Liver (tissue), 9 donors: ENCODE measurements around the gene COPZ2. TPM values are rescaled to one million over a fixed set of nuclear protein-coding genes. Genes with fewer than 3 reads are reported as not detected.

Source experiments
- DNase-seq: peaks from one replicate; pipeline ENCODE4 v3.0.0-alpha.2; 2017; ENCODE audit warnings: low spot score
- H3K27ac ChIP-seq, 2 donors: one replicate each; pipeline ENCODE4 v1.7.0; 2013; ENCODE audit warnings: inconsistent platforms in 2 of 2, low read length in 2 of 2, control low read depth in 1 of 2, low read depth in 1 of 2, mild to moderate bottlenecking in 1 of 2
- H3K27me3 ChIP-seq, 4 donors: one replicate each; pipeline versions ENCODE4 v1.6.1 to v1.7.0; 2013; ENCODE audit warnings: low read length in 3 of 4, inconsistent platforms in 1 of 4, mild to moderate bottlenecking in 1 of 4, moderate library complexity in 1 of 4; ENCODE audit not compliant: control insufficient read depth in 4 of 4, insufficient read depth in 4 of 4
- H3K36me3 ChIP-seq, 4 donors: one replicate each; pipeline versions ENCODE4 v1.6.1 to v1.7.0; 2013; ENCODE audit warnings: low read length in 3 of 4, mild to moderate bottlenecking in 3 of 4, low read depth in 1 of 4, moderate library complexity in 1 of 4; ENCODE audit not compliant: control insufficient read depth in 4 of 4, insufficient read depth in 3 of 4
- H3K4me1 ChIP-seq, 4 donors: one replicate each; pipeline versions ENCODE4 v1.6.1 to v1.7.0; 2013; ENCODE audit warnings: low read length in 3 of 4, mild to moderate bottlenecking in 3 of 4, moderate library complexity in 1 of 4; ENCODE audit not compliant: control insufficient read depth in 4 of 4, insufficient read depth in 4 of 4
- H3K4me3 ChIP-seq, 3 donors: one replicate each; pipeline versions ENCODE4 v1.6.1 to v1.7.0; 2013; ENCODE audit warnings: low read length in 3 of 3, control low read depth in 1 of 3, low read depth in 1 of 3, mild to moderate bottlenecking in 1 of 3
- H3K9ac ChIP-seq, 2 donors: one replicate each; pipeline ENCODE4 v1.7.0; 2013; ENCODE audit warnings: low read length in 2 of 2, mild to moderate bottlenecking in 2 of 2, moderate library complexity in 2 of 2, control low read depth in 1 of 2, low read depth in 1 of 2
- H3K9me3 ChIP-seq, 4 donors: one replicate each; pipeline versions ENCODE4 v1.6.1 to v1.7.0; 2013; ENCODE audit warnings: low read length in 3 of 4; ENCODE audit not compliant: control insufficient read depth in 4 of 4
- ATF3 ChIP-seq: IDR thresholded peaks from 2 replicates; pipeline ENCODE4 v1.6.1; 2016; ENCODE audit warnings: antibody characterized with exemption
- CTCF ChIP-seq: fragments of 150-350 bp; IDR thresholded peaks from 2 replicates; pipeline ENCODE4 v1.5.1; 2017; ENCODE audit warnings: improper control_type of control experiment, low read depth, low read length; ENCODE audit not compliant: missing input control
- FOXA1 ChIP-seq: IDR thresholded peaks from 2 replicates; pipeline ENCODE4 v1.6.1; 2016; ENCODE audit warnings: antibody characterized with exemption
- GABPA ChIP-seq, 2 donors: IDR thresholded peaks in 1 of 2; conservative IDR thresholded peaks in 1 of 2; 2 replicates each; pipeline ENCODE4 v1.6.1; 2016; ENCODE audit warnings: antibody characterized with exemption in 2 of 2, mild to moderate bottlenecking in 1 of 2, moderate library complexity in 1 of 2
- HNF4A ChIP-seq, 2 donors: conservative IDR thresholded peaks; 2 replicates each; pipeline ENCODE4 v1.6.1; 2016; ENCODE audit warnings: antibody characterized with exemption in 2 of 2, mild to moderate bottlenecking in 2 of 2
- HNF4G ChIP-seq: IDR thresholded peaks from 2 replicates; pipeline ENCODE4 v1.6.1; 2016; ENCODE audit warnings: antibody characterized with exemption
- JUND ChIP-seq, 2 donors: IDR thresholded peaks; 2 replicates each; pipeline ENCODE4 v1.6.1; 2016; ENCODE audit warnings: antibody characterized with exemption in 2 of 2
- MAX ChIP-seq: IDR thresholded peaks from 2 replicates; pipeline ENCODE4 v1.6.1; 2016; ENCODE audit warnings: antibody characterized with exemption
- NR2F2 ChIP-seq: IDR thresholded peaks from 2 replicates; pipeline ENCODE4 v1.6.1; 2016; ENCODE audit warnings: antibody characterized with exemption
- RAD21 ChIP-seq, 2 donors: IDR thresholded peaks; 2 replicates each; pipeline ENCODE4 v1.6.1; 2016; ENCODE audit warnings: antibody characterized with exemption in 2 of 2, mild to moderate bottlenecking in 2 of 2
- REST ChIP-seq: IDR thresholded peaks from 2 replicates; pipeline ENCODE4 v1.6.1; 2016; ENCODE audit warnings: antibody characterized with exemption, mild to moderate bottlenecking
- RXRA ChIP-seq, 2 donors: IDR thresholded peaks; 2 replicates each; pipeline ENCODE4 v1.6.1; 2017 to 2018; ENCODE audit warnings: antibody characterized with exemption in 2 of 2, mild to moderate bottlenecking in 1 of 2
- SP1 ChIP-seq: IDR thresholded peaks from 2 replicates; pipeline ENCODE4 v1.6.1; 2018; ENCODE audit warnings: antibody characterized with exemption, mild to moderate bottlenecking
- TAF1 ChIP-seq: conservative IDR thresholded peaks from 2 replicates; pipeline ENCODE4 v1.6.1; 2016; ENCODE audit warnings: antibody characterized with exemption, mild to moderate bottlenecking
- YY1 ChIP-seq: IDR thresholded peaks from 2 replicates; pipeline ENCODE4 v1.6.1; 2016; ENCODE audit warnings: antibody characterized with exemption, mild to moderate bottlenecking
- ZBTB33 ChIP-seq: IDR thresholded peaks from 2 replicates; pipeline ENCODE4 v1.6.1; 2016; ENCODE audit warnings: antibody characterized with exemption
- WGBS: extraction: QIAGEN DNeasy Blood & Tissue Kit; methylation state at CpG from one replicate; pipeline ENCODE4 v1.1.7; 2013; 5-methylcytosine and 5-hydroxymethylcytosine counted together
- polyA plus RNA-seq, 2 donors: library from polyadenylated mRNA; stranded (reverse) in 1 of 2; unstranded in 1 of 2; fragments of 200-250 nt in 1 of 2; fragments of >200 nt in 1 of 2; fragmentation: Nextera tagmentation in 1 of 2; extraction: Ambion mirVana in 1 of 2; gene quantifications; one replicate each; pipeline versions ENCODE4 v1.2.1 to v1.2.3, GENCODE V29; 2013 to 2015
- total RNA-seq, 2 donors: library from RNA; depleted of rRNA; stranded (reverse); fragments of >200 nt; gene quantifications; one replicate each; pipeline ENCODE4 v1.2.3, GENCODE V29; 2014
- donor health status: healthy.
- donor health status: healthy.
- donor health status: healthy.
- donor health status: healthy.
- donor health status: healthy.

Gene COPZ2
- total and polyA plus RNA-seq, 4 donors = 2.6 to 38.1 (median 17.8) TPM

GRCh38 chr17:48056879-48057278 lies 19.3 kb upstream of the COPZ2 start:
- WGBS = 79% methylated on average over 2 of the region's 2 CpGs
- H3K27ac ChIP-seq = no peak overlapping the region

GRCh38 chr17:48056246-48056745 lies 18.7 kb upstream of the COPZ2 start:
- H3K27me3 ChIP-seq = no peaks in the 10 kb centered on the region
- H3K9ac ChIP-seq = no peak overlapping the region
- H3K4me1 ChIP-seq = peaks cover 31 to 66% (median 48%) of the 10 kb centered on the region in 4 donors
- H3K36me3 ChIP-seq = peaks cover 10 to 44% (median 38%) of the 10 kb centered on the region in 4 donors
- no peaks in the 10 kb centered on the region for H3K9me3 ChIP-seq
- no peak for DNase-seq
- 93% methylated on average over 10 of the region's 10 CpGs for WGBS
- H3K27ac ChIP-seq = no peak overlapping the region
- no peak overlapping the region for H3K4me3 ChIP-seq
- TF ChIP-seq HNF4G (no peak), SP1 (no peak), YY1 (no peak), GABPA (IDR thresholded peaks at IDR 0.05 in 1 of 2, conservative IDR thresholded peaks at IDR 0.05 in 1 of 2) (no peak), FOXA1 (no peak), ATF3 (no peak), RAD21 (IDR thresholded peaks at IDR 0.05) (no peak), RXRA (IDR thresholded peaks at IDR 0.05) (no peak), NR2F2 (no peak), JUND (IDR thresholded peaks at IDR 0.05) (no peak), HNF4A (conservative IDR thresholded peaks at IDR 0.05) (no peak), MAX (no peak), CTCF (no peak), TAF1 (no peak)

More at GRCh38 chr17:48056879-48057278, 19.3 kb upstream of the COPZ2 start:
- Histone ChIP-seq H3K9ac (no peak overlapping the region), H3K9me3 (no peaks in the 10 kb centered on the region), H3K36me3 (peaks cover 12 to 47% (median 42%) of the 10 kb centered on the region in 4 donors), H3K27me3 (no peaks in the 10 kb centered on the region), H3K4me3 (no peak overlapping the region), H3K4me1 (peaks cover 30 to 60% (median 43%) of the 10 kb centered on the region in 4 donors)
- no peak for DNase-seq
- TF ChIP-seq ATF3 = no peak
- no peak for TF ChIP-seq HNF4A (conservative IDR thresholded peaks at IDR 0.05)
- TF ChIP-seq SP1 = no peak
- TF ChIP-seq REST = no peak
- no peak for TF ChIP-seq ZBTB33
